Right lobe of liver (tissue), 6 donors: ENCODE data around the gene PTCHD4. TPM values are rescaled to one million over a fixed set of nuclear protein-coding genes. Genes with fewer than 3 reads are reported as not detected.

Source experiments
- ATAC-seq, 4 donors: fragments of 200-7000 bp; cut with Tn5 transposase; one replicate each; pipeline ENCODE4 v1.9.1; 2020; ENCODE audit warnings: mild to moderate bottlenecking in 4 of 4, moderate library complexity in 4 of 4
- DNase-seq, 3 donors: peaks; one replicate each; pipeline ENCODE4 v3.0.0-alpha.2; 2020
- H3K27ac ChIP-seq, 3 donors: fragments of 200-600 bp; one replicate each; pipeline ENCODE4 v1.8.0; 2022
- H3K27me3 ChIP-seq, 2 donors: fragments of 200-600 bp; one replicate each; pipeline ENCODE4 v1.8.0; 2022
- H3K36me3 ChIP-seq, 4 donors: fragments of 200-600 bp; sonication (generic) in 1 of 4; one replicate each; pipeline versions ENCODE4 v1.5.1 to v1.8.0; 2017 to 2022; ENCODE audit warnings: control low read depth in 1 of 4
- H3K4me1 ChIP-seq, 4 donors: fragments of 200-600 bp; sonication (generic) in 1 of 4; one replicate each; pipeline versions ENCODE4 v1.5.1 to v1.8.0; 2017 to 2022; ENCODE audit warnings: control low read depth in 1 of 4
- H3K4me3 ChIP-seq, 3 donors: fragments of 200-600 bp; one replicate each; pipeline ENCODE4 v1.8.0; 2022
- H3K9me3 ChIP-seq, 4 donors: fragments of 200-600 bp; sonication (generic) in 1 of 4; one replicate each; pipeline versions ENCODE4 v1.5.1 to v1.8.0; 2017 to 2022; ENCODE audit warnings: control low read depth in 1 of 4
- CTCF ChIP-seq, 4 donors: fragments of 200-600 bp in 3 of 4; fragments of 450-650 bp in 1 of 4; IDR thresholded peaks; one replicate each; pipeline versions ENCODE4 v1.5.1 to v1.8.0; 2016 to 2022; ENCODE audit warnings: antibody characterized with exemption in 4 of 4, mild to moderate bottlenecking in 2 of 4
- POLR2A ChIP-seq: fragments of 450-650 bp; IDR thresholded peaks from one replicate; pipeline ENCODE4 v1.6.1; 2017; ENCODE audit warnings: antibody characterized with exemption, mild to moderate bottlenecking
- WGBS: methylation state at CpG from one replicate; pipeline ENCODE4 v1.1.6; 2018; ENCODE audit warnings: low coverage, low lambda C conversion rate; ENCODE audit not compliant: insufficient coverage; ENCODE audit errors: missing lambda C conversion rate; 5-methylcytosine and 5-hydroxymethylcytosine counted together
- intact Hi-C, 2 donors: fragments of 100-400 bp; cut with DNase I; formaldehyde crosslinking; loops; one replicate each; pipeline versions ENCODE4 v1.11.2 to v1.14.1; 2022
- total RNA-seq, 6 experiments: library from RNA; depleted of rRNA in 2 of 6; stranded (reverse); fragments of >200 nt in 2 of 6; fragmentation: NEBNext Ultra II Directional in 3 of 6; extraction: Animal tissue kit (Norgen Biotek cat#: 25700) in 3 of 6; gene quantifications; one replicate each; pipeline versions ENCODE4 v1.1.0 to v1.2.4, GENCODE V29; 2016 to 2023
- donor health status: DM: no; HTN: yes; CAD: no.
- donor health status: DM: no; HTN: no; CAD: no.
- donor health status: DM: no; HTN: no; CAD: no.
- donor health status: DM: no; HTN: yes; CAD: no.
- donor health status: DM: no; HTN: yes; CAD: no.

PTCHD4 gene
- total RNA-seq, 6 experiments from 2014 or later: 0.12 to 0.18 (median 0.15) TPM; not detected in 3

- DNase-seq: no peak
- Histone ChIP-seq H3K4me1 (no peaks in the 10 kb centered on the region), H3K36me3 (no peaks in the 10 kb centered on the region), H3K27me3 (no peaks in the 10 kb centered on the region), H3K9me3 (no peaks in the 10 kb centered on the region), H3K4me3 (no peak overlapping the region), H3K27ac (no peak overlapping the region)
- no peak for ATAC-seq
- TF ChIP-seq CTCF (IDR thresholded peaks at IDR 0.05): no peak
- intact Hi-C loops: no loop called here
- 45% methylated on average over 4 of the region's 4 CpGs for WGBS
Observed at GRCh38 chr6:48080227-48081009, 30.6 kb downstream of the PTCHD4 start.

DNA sequence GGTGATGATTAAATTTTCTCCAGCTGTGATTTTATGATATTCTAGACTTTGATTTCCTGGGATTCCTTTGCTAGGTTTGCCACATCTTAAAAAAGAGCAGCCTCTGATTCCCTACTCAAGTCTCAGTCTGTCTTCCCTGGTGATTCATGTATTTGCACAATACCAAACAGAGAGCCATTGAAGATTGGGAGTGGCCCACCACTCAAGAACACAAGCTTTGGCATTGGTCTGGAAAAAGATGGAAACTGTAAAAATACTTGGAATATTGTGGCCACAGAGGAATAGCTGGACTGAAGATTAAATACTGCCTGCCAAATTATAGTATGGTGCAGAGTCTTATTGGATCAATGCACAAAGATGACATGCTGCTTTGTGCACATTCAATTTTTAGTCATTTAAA lies 32.9 kb downstream of the PTCHD4 start:
- Histone ChIP-seq H3K27ac (no peak overlapping the region), H3K27me3 (no peaks in the 10 kb centered on the region), H3K9me3 (no peaks in the 10 kb centered on the region), H3K4me3 (no peak overlapping the region), H3K36me3 (no peaks in the 10 kb centered on the region), H3K4me1 (no peaks in the 10 kb centered on the region)
- no peak for DNase-seq
- TF ChIP-seq CTCF (IDR thresholded peaks at IDR 0.05) (no peak), POLR2A (no peak)
- intact Hi-C loops: no loop called here
- no peak for ATAC-seq

DNA sequence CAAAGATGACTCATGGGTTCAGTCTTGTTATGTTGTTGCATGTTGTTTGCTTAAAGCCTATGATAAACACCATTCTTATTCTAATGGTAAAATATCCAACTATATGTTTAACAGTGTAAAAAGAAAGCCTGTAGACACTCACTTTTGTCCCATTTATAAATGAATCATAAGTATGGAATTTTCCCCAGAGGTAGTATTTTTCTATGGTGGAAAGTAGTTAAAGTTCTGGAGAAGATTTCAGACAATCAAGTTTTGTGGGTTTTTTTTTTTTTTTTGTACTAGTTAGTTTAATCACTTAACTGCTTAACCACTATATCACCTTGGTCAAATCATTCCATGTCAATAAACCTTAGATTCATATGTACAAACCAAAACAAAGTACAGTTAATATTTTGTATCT lies 35.8 kb downstream of the PTCHD4 start:
- no peaks in the 10 kb centered on the region for H3K36me3 ChIP-seq

DNA sequence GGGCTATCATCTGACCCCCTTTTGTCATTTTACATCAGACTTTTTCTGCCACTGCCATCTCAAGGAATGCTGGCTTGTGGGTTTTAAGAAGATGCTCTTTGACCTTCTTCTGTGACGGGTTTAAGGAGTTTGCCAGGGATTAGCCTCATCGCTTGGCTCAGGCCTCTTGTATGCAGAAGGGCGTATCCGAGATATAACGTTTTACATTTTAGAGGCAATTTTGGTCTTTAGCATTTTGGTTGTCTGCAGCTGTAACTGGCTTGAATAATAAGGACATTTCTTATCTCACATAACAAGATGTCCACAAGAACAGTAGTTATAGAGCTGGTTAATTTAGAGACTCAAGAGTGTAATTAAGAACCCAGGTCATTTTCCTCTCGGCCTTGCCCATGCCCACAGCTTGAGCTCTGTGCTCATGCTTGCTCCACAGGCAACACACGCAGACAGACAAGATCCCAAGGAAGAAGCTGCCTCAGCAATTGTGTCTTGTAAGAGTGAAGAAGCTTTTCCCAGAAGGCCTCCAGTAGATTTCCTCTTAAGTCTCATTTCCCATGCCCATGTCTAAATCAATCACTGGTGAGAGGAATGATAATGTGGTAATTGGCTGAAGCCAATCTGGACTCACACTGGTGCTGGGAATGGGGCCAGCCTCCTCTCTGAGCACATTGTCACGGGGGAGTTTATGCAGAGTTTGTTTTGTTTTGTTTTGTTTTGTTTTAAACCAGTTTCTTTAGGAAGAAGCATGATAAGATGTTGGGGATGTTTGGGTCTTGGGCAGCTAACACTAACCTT lies 36.8 kb downstream of the PTCHD4 start:
- peak in 3 of 4 donors; percentile 28 to 62 (median 46) for ATAC-seq
- H3K27me3 ChIP-seq: no peaks in the 10 kb centered on the region

More for the DNA sequence above, 35.8 kb downstream of the PTCHD4 start:
- intact Hi-C loops: no loop called here
- Histone ChIP-seq H3K4me1 (no peaks in the 10 kb centered on the region), H3K27me3 (no peaks in the 10 kb centered on the region), H3K4me3 (no peak overlapping the region), H3K9me3 (no peaks in the 10 kb centered on the region), H3K27ac (no peak overlapping the region)
- no peak for TF ChIP-seq CTCF (IDR thresholded peaks at IDR 0.05)
- no peak for TF ChIP-seq POLR2A
- no peak for DNase-seq
- ATAC-seq: no peak

More for the DNA sequence above, 36.8 kb downstream of the PTCHD4 start:
- Histone ChIP-seq H3K4me3 (no peak overlapping the region), H3K9me3 (no peaks in the 10 kb centered on the region), H3K36me3 (no peaks in the 10 kb centered on the region), H3K27ac (no peak overlapping the region), H3K4me1 (no peaks in the 10 kb centered on the region)
- no peak for DNase-seq
- TF ChIP-seq POLR2A: no peak
- TF ChIP-seq CTCF (IDR thresholded peaks at IDR 0.05): no peak
- intact Hi-C loops: no loop called here
- WGBS: 50% methylated on average over 7 of the region's 8 CpGs
